Lower leg skin (tissue), 4 donors: ENCODE results near the gene BARHL1. TPM values are rescaled to one million over a fixed set of nuclear protein-coding genes. Genes with fewer than 3 reads are reported as not detected.

ENCODE experiments used
- DNase-seq, 2 donors: peaks; one replicate each; pipeline ENCODE4 v3.0.0-alpha.2; 2019; ENCODE audit warnings: low spot score in 2 of 2
- H3K4me3 ChIP-seq: fragments of 200-600 bp; sonication (generic); 2 replicates; pipeline ENCODE4 v1.5.1; 2017; ENCODE audit warnings: mild to moderate bottlenecking, low read depth; ENCODE audit not compliant: poor library complexity, severe bottlenecking
- CTCF ChIP-seq, 3 donors: fragments of 450-650 bp; IDR thresholded peaks; one replicate each; pipeline ENCODE4 v1.5.1; 2016; ENCODE audit warnings: antibody characterized with exemption in 3 of 3, mild to moderate bottlenecking in 3 of 3, moderate library complexity in 2 of 3
- POLR2A ChIP-seq, 2 donors: fragments of 450-650 bp; IDR thresholded peaks; one replicate each; pipeline ENCODE4 v1.6.1; 2016 to 2017; ENCODE audit warnings: antibody characterized with exemption in 2 of 2, mild to moderate bottlenecking in 1 of 2, moderate library complexity in 1 of 2
- WGBS, 2 donors: methylation state at CpG; one replicate each; pipeline ENCODE4 v1.1.5; 2018; 5-methylcytosine and 5-hydroxymethylcytosine counted together
- intact Hi-C: fragments of 100-400 bp; cut with DNase I; formaldehyde crosslinking; loops from one replicate; pipeline ENCODE4 v1.15.0; 2023; ENCODE audit warnings: low total_unique reads
- total RNA-seq, 4 donors: library from RNA; depleted of rRNA; stranded (reverse); fragments of >200 nt; gene quantifications; one replicate each; pipeline ENCODE4 v1.1.0, GENCODE V29; 2016

Gene BARHL1
- total RNA-seq, 4 donors from 2014 or later = not detected

- no peak for TF ChIP-seq POLR2A (IDR thresholded peaks at IDR 0.05)
- no peak for TF ChIP-seq CTCF (IDR thresholded peaks at IDR 0.05)
- 75 to 77% methylated on average over 15 of the region's 15 CpGs for WGBS, 2 donors
- intact Hi-C loops = no loop called here
- H3K4me3 ChIP-seq = no peak overlapping the region
- DNase-seq = no peak
These were observed 10.4 kb upstream of the BARHL1 start for GRCh38 chr9:132571806-132572600.

- no peak overlapping the region for H3K4me3 ChIP-seq
- WGBS, 2 donors = 25 to 33% methylated on average over 8 of the region's 8 CpGs
- TF ChIP-seq CTCF (IDR thresholded peaks at IDR 0.05) (no peak), POLR2A (IDR thresholded peaks at IDR 0.05) (no peak)
- intact Hi-C loops = no loop called here
- no peak for DNase-seq
These were observed 9.5 kb upstream of the BARHL1 start for GRCh38 chr9:132572921-132573320.

- TF ChIP-seq CTCF (IDR thresholded peaks at IDR 0.05) (no peak), POLR2A (IDR thresholded peaks at IDR 0.05) (no peak)
- intact Hi-C loops = no loop called here
- WGBS, 2 donors = 12 to 14% methylated on average over 16 of the region's 16 CpGs
- no peak overlapping the region for H3K4me3 ChIP-seq
- DNase-seq = peak in 1 of 2 donors; percentile 41
These were observed 7.3 kb upstream of the BARHL1 start for GRCh38 chr9:132575005-132575609.

GRCh38 chr9:132575811-132576210 lies 6.6 kb upstream of the BARHL1 start:
- TF ChIP-seq POLR2A (IDR thresholded peaks at IDR 0.05) (no peak), CTCF (IDR thresholded peaks at IDR 0.05) (no peak)
- no peak for DNase-seq
- H3K4me3 ChIP-seq = no peak overlapping the region
- intact Hi-C loops = no loop called here
- WGBS, 2 donors = 78 to 79% methylated on average over 5 of the region's 5 CpGs

GRCh38 chr9:132577119-132577518 lies 5.3 kb upstream of the BARHL1 start:
- no peak for TF ChIP-seq POLR2A (IDR thresholded peaks at IDR 0.05)
- no peak for TF ChIP-seq CTCF (IDR thresholded peaks at IDR 0.05)
- DNase-seq = no peak
- intact Hi-C loops = no loop called here
- H3K4me3 ChIP-seq = no peak overlapping the region
